Hepatocyte (in vitro differentiated cells): ENCODE data around the gene AMBRA1. TPM values are rescaled to one million over a fixed set of nuclear protein-coding genes. Genes with fewer than 3 reads are reported as not detected.

ENCODE experiments used
- DNase-seq: peaks from one replicate; pipeline ENCODE4 v3.0.0-alpha.2; 2016; ENCODE audit warnings: low spot score
- H2AFZ ChIP-seq: fragments of 200-600 bp; sonication (generic); 2 replicates; pipeline ENCODE4 v1.6.0; 2016; ENCODE audit warnings: antibody characterized with exemption, mild to moderate bottlenecking
- H3K27ac ChIP-seq: fragments of 200-600 bp; sonication (generic); 2 replicates; pipeline ENCODE4 v1.5.1; 2016; ENCODE audit warnings: mild to moderate bottlenecking
- H3K27me3 ChIP-seq: fragments of 200-600 bp; sonication (generic); 2 replicates; pipeline ENCODE4 v1.6.1; 2016
- H3K36me3 ChIP-seq: fragments of 200-600 bp; sonication (generic); replicated peaks from 2 replicates; pipeline ENCODE4 v1.5.1; 2016; ENCODE audit warnings: low read depth; ENCODE audit not compliant: insufficient read depth
- H3K4me1 ChIP-seq: fragments of 200-600 bp; sonication (generic); 2 replicates; pipeline ENCODE4 v1.5.1; 2016; ENCODE audit warnings: mild to moderate bottlenecking, moderate library complexity; ENCODE audit not compliant: insufficient read depth
- H3K4me2 ChIP-seq: fragments of 200-600 bp; sonication (generic); 2 replicates; pipeline ENCODE4 v1.6.0; 2016
- H3K4me3 ChIP-seq: fragments of 200-600 bp; sonication (generic); 2 replicates; pipeline ENCODE4 v1.5.1; 2016; ENCODE audit warnings: mild to moderate bottlenecking
- H3K79me2 ChIP-seq: fragments of 200-600 bp; sonication (generic); 2 replicates; pipeline ENCODE4 v1.6.0; 2017; ENCODE audit warnings: mild to moderate bottlenecking
- H3K9me2 ChIP-seq: fragments of 200-600 bp; sonication (generic); replicated peaks from 2 replicates; pipeline ENCODE4 v1.6.0; 2017; ENCODE audit warnings: mild to moderate bottlenecking; ENCODE audit not compliant: insufficient read depth
- H3K9me3 ChIP-seq: fragments of 200-600 bp; sonication (generic); 2 replicates; pipeline ENCODE4 v1.5.1; 2016; ENCODE audit warnings: low read depth, mild to moderate bottlenecking
- H4K20me1 ChIP-seq: fragments of 200-600 bp; sonication (generic); 2 replicates; pipeline ENCODE4 v1.6.0; 2016; ENCODE audit warnings: mild to moderate bottlenecking; ENCODE audit not compliant: insufficient read depth, poor library complexity, severe bottlenecking
- CTCF ChIP-seq: fragments of 200-600 bp; sonication (generic); IDR thresholded peaks from 2 replicates; pipeline ENCODE4 v1.5.1; 2016; ENCODE audit warnings: antibody characterized with exemption, mild to moderate bottlenecking; ENCODE audit not compliant: poor library complexity
- EZH2 ChIP-seq: fragments of 200-600 bp; sonication (generic); IDR thresholded peaks from 2 replicates; pipeline ENCODE4 v1.6.1; 2016; ENCODE audit warnings: antibody characterized with exemption, mild to moderate bottlenecking, borderline replicate concordance
- EZH2phosphoT487 ChIP-seq: fragments of 200-600 bp; sonication (generic); IDR thresholded peaks from one replicate; pipeline ENCODE4 v1.6.1; 2018; ENCODE audit warnings: antibody characterized with exemption, mild to moderate bottlenecking, low read depth, moderate library complexity; ENCODE audit not compliant: unreplicated experiment, severe bottlenecking
- WGBS: methylation state at CpG from one replicate; pipeline ENCODE4 v1.1.6; 2016; ENCODE audit warnings: low lambda C conversion rate; ENCODE audit errors: missing lambda C conversion rate; 5-methylcytosine and 5-hydroxymethylcytosine counted together
- polyA plus RNA-seq: library from polyadenylated mRNA; unstranded; fragments of >200 nt; fragmentation: Nextera tagmentation; extraction: Ambion mirVana; gene quantifications from 2 replicates; pipeline ENCODE4 v1.2.1, GENCODE V29; 2016
- total RNA-seq: library from RNA; depleted of rRNA; stranded (reverse); fragments of >200 nt; gene quantifications from 2 replicates; pipeline ENCODE4 v1.2.3, GENCODE V29; 2014

The AMBRA1 gene
- total and polyA plus RNA-seq, 2 experiments from 2014 or later: 7.2 to 31.2 TPM

- no peak overlapping the region for H3K27ac ChIP-seq
- peaks cover 14% of the 10 kb centered on the region for H3K4me1 ChIP-seq
These were observed 242.7 kb downstream of the AMBRA1 start for GRCh38 chr11:46351148-46351547.

GRCh38 chr11:46350695-46351094, 243.1 kb downstream of the AMBRA1 start:
- Histone ChIP-seq H3K36me3 (no peaks in the 10 kb centered on the region), H3K9me2 (no peaks in the 10 kb centered on the region), H3K79me2 (peaks cover 74% of the 10 kb centered on the region), H3K4me2 (no peak overlapping the region), H2AFZ (no peak overlapping the region), H3K9me3 (no peaks in the 10 kb centered on the region), H3K4me1 (peaks cover 14% of the 10 kb centered on the region), H3K4me3 (no peak overlapping the region), H3K27me3 (no peaks in the 10 kb centered on the region), H4K20me1 (peaks cover 11% of the 10 kb centered on the region), H3K27ac (no peak overlapping the region)
- DNase-seq: no peak
- 97% methylated on average over 3 of the region's 3 CpGs for whole genome bisulfite sequencing
- no peak for TF ChIP-seq EZH2
- TF ChIP-seq CTCF: no peak
- TF ChIP-seq EZH2phosphoT487: no peak

More at GRCh38 chr11:46351148-46351547, 242.7 kb downstream of the AMBRA1 start:
- no peaks in the 10 kb centered on the region for H3K9me3 ChIP-seq
- WGBS: 90% methylated on average over 8 of the region's 8 CpGs
- H3K4me2 ChIP-seq: no peak overlapping the region
- TF ChIP-seq EZH2 (no peak), CTCF (no peak), EZH2phosphoT487 (no peak)
- DNase-seq: no peak
- H3K27me3 ChIP-seq: no peaks in the 10 kb centered on the region
- peaks cover 11% of the 10 kb centered on the region for H4K20me1 ChIP-seq
- no peak overlapping the region for H2AFZ ChIP-seq
- H3K79me2 ChIP-seq: peaks cover 76% of the 10 kb centered on the region
- no peaks in the 10 kb centered on the region for H3K9me2 ChIP-seq
- no peaks in the 10 kb centered on the region for H3K36me3 ChIP-seq
- no peak overlapping the region for H3K4me3 ChIP-seq

GRCh38 chr11:46348566-46349401, 245.0 kb downstream of the AMBRA1 start:
- H3K27ac ChIP-seq: no peak overlapping the region
- no peaks in the 10 kb centered on the region for H3K27me3 ChIP-seq
- H3K4me3 ChIP-seq: no peak overlapping the region
- H4K20me1 ChIP-seq: peaks cover 11% of the 10 kb centered on the region
- H3K4me1 ChIP-seq: peaks cover 14% of the 10 kb centered on the region
- WGBS: 70% methylated on average over 18 of the region's 18 CpGs
- no peak for DNase-seq
- H3K79me2 ChIP-seq: peaks cover 56% of the 10 kb centered on the region
- H3K9me3 ChIP-seq: no peaks in the 10 kb centered on the region
- H3K36me3 ChIP-seq: no peaks in the 10 kb centered on the region
- H3K9me2 ChIP-seq: no peaks in the 10 kb centered on the region
- H2AFZ ChIP-seq: no peak overlapping the region
- TF ChIP-seq EZH2phosphoT487 (no peak), CTCF (no peak), EZH2 (no peak)
- H3K4me2 ChIP-seq: peak overlapping the region; percentile 96
